H1 (cell line): ENCODE data around the gene ASTN1. TPM values are rescaled to one million over a fixed set of nuclear protein-coding genes. Genes with fewer than 3 reads are reported as not detected.
A peak's percentile ranks its signal among the peaks of the same experiment; 100 is the strongest.

Experiments
- ASH2L ChIP-seq: fragments of 200-600, 300-600 bp; sonication (generic); IDR thresholded peaks from one replicate; pipeline ENCODE4 v1.7.1; 2017; ENCODE audit warnings: low read length
- ATF3 ChIP-seq: IDR thresholded peaks from 2 replicates; pipeline ENCODE4 v1.6.1; 2011; ENCODE audit warnings: low read depth, mild to moderate bottlenecking, low read length; ENCODE audit not compliant: insufficient read depth
- BRCA1 ChIP-seq: IDR thresholded peaks from 2 replicates; pipeline ENCODE4 v1.6.1; 2012; ENCODE audit warnings: low read depth, low read length, improper control_type of control experiment
- CBX5 ChIP-seq: fragments of 300-800, 300-1000 bp; sonication (generic); IDR thresholded peaks from 2 replicates; pipeline ENCODE4 v1.7.1; 2016; ENCODE audit warnings: antibody characterized with exemption, low read length, low read depth
- GTF2F1 ChIP-seq: IDR thresholded peaks from 2 replicates; pipeline ENCODE4 v1.6.1; 2012; ENCODE audit warnings: low read depth, low read length, improper control_type of control experiment, borderline replicate concordance
- NRF1 ChIP-seq: IDR thresholded peaks from 2 replicates; pipeline ENCODE4 v1.6.1; 2011; ENCODE audit warnings: mild to moderate bottlenecking, low read depth, low read length, improper control_type of control experiment
- SIN3A ChIP-seq, 2 experiments: IDR thresholded peaks in 1 of 2; conservative IDR thresholded peaks in 1 of 2; 2 replicates each; pipeline ENCODE4 v1.6.1; 2011 to 2012; ENCODE audit warnings: low read length in 2 of 2, improper control_type of control experiment in 1 of 2, low read depth in 1 of 2, mild to moderate bottlenecking in 1 of 2
- SIX5 ChIP-seq: IDR thresholded peaks from 2 replicates; pipeline ENCODE4 v1.6.1; 2011; ENCODE audit warnings: mild to moderate bottlenecking, low read depth, low read length
- SRF ChIP-seq: IDR thresholded peaks from 2 replicates; pipeline ENCODE4 v1.6.1; 2011; ENCODE audit warnings: mild to moderate bottlenecking, low read depth, low read length, moderate library complexity
- TEAD4 ChIP-seq: IDR thresholded peaks from 2 replicates; pipeline ENCODE4 v1.6.1; 2012; ENCODE audit warnings: low read depth, low read length, inconsistent platforms, mixed read lengths
- USF2 ChIP-seq: IDR thresholded peaks from 2 replicates; pipeline ENCODE4 v1.6.1; 2011; ENCODE audit warnings: low read length, improper control_type of control experiment
- polyA plus RNA-seq, 7 experiments: library from polyadenylated mRNA; depleted of rRNA in 3 of 7; stranded (reverse) in 5 of 7; unstranded in 2 of 7; fragments of >200 nt in 5 of 7; fragments of 200-250 nt in 2 of 7; gene quantifications; 1 replicate in 5 of 7; 2 replicates in 1 of 7; 4 replicates in 1 of 7; pipeline versions ENCODE4 v1.2.1 to v1.2.3, GENCODE V29; 2011 to 2013; ENCODE audit warnings: missing spikeins in 2 of 7, mixed read lengths in 2 of 7
- total RNA-seq: library from RNA; stranded (reverse); fragmentation: NEBNext Ultra II Directional; extraction: Animal tissue kit (Norgen Biotek cat#: 25700); gene quantifications from 2 replicates; pipeline ENCODE4 v1.2.1, GENCODE V29; 2021

Gene ASTN1
- total and polyA plus RNA-seq, 2 of the 8 experiments (the other 6 are each of a cell fraction or from before 2014, with no cell fraction given), result 2.9 to 4.1 TPM

GRCh38 chr1:177044390-177044789, 120.1 kb downstream of the ASTN1 start (continued):
- no peak for TF ChIP-seq NRF1
- no peak for TF ChIP-seq CBX5
- TF ChIP-seq GTF2F1, result no peak
- TF ChIP-seq SIN3A (conservative IDR thresholded peaks at IDR 0.05 in 1 of 2, IDR thresholded peaks at IDR 0.05 in 1 of 2; ENCODE audit: low read depth in 1 of 2, low read length in 2 of 2), result 0 out of 4 replicates have a peak, but pooled peaks of 1 of the 2 experiments have one; percentile 44
- no peak for TF ChIP-seq SRF
- TF ChIP-seq ASH2L, result no peak
- no peak for TF ChIP-seq TEAD4
- no peak for TF ChIP-seq USF2
- TF ChIP-seq ATF3, result no peak
- TF ChIP-seq SIX5, result no peak
- no peak for TF ChIP-seq BRCA1
